Fibroblast of the conjunctiva (primary cell): ENCODE data around the gene ANXA10.
"Not testable (repeated sequence)": the region's sequence is repeated elsewhere in the genome, so short reads cannot be mapped to it uniquely, and the experiment has no call there.

ENCODE experiments used
- DNase-seq: peaks from one replicate; pipeline ENCODE4 v3.0.0-alpha.2; 2010; ENCODE audit warnings: low read depth

ANXA10 gene

DNA sequence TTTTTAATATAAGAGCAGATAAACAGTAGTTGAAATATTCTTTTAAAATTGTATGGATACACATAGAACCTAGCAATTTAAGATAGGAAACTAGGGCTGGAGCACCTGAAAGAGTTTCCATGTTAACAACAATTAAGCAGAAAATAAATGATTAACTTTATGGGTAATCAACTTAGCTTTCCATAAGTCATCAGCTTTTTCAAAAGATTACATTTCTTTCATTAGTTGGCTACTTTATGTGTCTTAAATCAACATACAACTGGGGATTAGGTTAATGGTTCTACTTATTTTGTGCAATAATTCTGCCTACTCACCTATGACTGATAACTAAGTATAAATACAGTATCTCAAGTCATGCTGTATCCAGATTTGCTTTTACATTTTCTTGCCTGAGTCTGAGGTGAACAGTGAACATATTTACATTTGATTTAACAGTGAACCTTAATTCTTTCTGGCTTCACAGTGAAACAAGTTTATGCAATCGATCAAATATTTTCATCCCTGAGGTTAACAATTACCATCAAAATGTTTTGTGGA lies at the start of gene ANXA10:
Gene ANXA10 (plus strand): TSS at position 362 of the 537 bp plus-strand sequence. CDS start 164 bp downstream, at position 526.
- no peak for DNase-seq

DNA sequence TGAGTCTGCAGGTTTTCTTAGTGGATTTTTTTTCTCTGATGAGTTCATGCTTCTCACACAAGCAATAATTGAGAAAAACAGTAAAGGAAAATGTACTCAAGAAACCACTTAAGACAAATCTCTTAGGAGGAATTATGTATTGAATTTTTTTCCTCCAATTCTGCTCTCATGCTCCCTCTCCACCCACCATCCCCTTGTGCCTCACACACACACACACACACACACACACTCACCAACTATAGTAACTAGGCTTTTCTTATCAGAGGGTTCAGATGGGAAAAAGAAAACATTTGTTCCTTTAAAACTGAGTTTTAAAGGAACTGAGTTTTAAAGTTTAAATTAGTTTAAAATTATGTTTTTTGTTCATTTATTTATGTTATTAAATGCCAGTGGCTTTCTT lies 47.0 kb upstream of the ANXA10 start:
- no peak for DNase-seq

- no peak for DNase-seq
Observed at GRCh38 chr4:168050002-168050401, 42.3 kb upstream of the ANXA10 start.

DNA sequence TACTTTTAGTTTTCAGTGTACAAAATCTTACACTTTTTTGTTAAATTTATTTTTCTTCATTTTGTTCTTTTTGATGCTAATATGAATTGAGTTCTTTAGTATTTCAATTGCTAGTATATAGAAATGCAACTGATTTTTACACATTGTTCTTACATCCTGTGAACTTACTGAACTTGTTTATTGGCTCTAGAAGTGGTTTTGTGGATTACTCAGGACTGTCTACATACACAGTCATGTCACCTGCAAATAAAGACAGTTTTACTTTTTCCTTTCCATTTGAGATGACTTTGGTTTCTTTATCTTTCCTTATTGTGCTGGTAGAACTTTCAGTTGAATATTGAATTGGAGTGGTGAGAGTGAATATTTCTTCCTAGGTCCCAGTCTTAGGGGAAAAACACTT lies 40.8 kb upstream of the ANXA10 start:
- no peak for DNase-seq

- no peak for DNase-seq
Observed at GRCh38 chr4:168057412-168057811, 34.9 kb upstream of the ANXA10 start.

- no peak for DNase-seq
Observed at GRCh38 chr4:168059251-168059650, 33.1 kb upstream of the ANXA10 start.

- DNase-seq = no peak
Observed at GRCh38 chr4:168063031-168063430, 29.3 kb upstream of the ANXA10 start.

- no peak for DNase-seq
Observed at GRCh38 chr4:168070903-168071302, 21.4 kb upstream of the ANXA10 start.

- DNase-seq = no peak
Observed at GRCh38 chr4:168071304-168071703, 21.0 kb upstream of the ANXA10 start.

DNA sequence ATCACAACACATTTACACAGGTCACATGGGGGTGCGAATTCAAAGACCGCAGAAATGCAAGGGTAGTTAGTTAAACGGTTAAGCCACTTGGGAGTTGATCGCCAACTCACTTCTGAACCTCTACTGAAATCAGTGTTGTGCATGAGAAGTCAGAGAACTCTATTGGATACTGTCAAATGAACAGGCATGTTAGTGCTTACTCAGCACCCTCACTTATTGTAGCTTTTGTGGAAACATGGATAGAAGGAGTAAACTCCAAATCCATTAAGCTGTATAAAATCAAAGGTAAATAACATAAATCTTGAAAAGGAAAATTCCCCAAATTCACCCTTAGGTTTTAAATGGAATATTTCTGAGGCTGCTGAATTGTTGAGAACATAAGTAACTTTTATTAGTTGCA lies 17.5 kb upstream of the ANXA10 start:
- no peak for DNase-seq

GRCh38 chr4:168076989-168077725 lies 15.2 kb upstream of the ANXA10 start:
- DNase-seq = peak; percentile 65

DNA sequence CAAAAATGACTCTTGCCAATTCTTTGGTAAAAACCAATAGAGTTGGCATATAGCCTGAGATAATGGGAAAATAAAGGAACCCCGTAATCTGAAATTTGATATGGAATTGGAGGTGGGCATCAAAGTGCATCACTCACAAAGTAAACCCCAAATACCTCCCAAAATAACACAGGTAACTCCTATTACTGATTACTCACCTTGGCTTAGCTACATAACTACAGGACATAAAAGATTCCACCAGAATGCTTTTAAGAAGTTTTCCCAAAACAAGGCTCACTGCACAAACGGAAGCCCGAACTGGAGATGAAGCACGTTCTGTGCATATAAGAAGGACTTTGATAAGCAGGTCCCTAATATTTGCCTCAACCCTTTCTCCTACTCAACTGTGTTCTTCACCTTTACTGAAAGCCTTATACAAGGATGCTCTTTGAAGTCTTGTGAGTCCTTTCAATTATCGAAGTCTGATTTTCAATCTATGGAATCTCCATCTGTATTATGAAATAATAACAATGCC lies 14.6 kb upstream of the ANXA10 start:
- DNase-seq = no peak

- no peak for DNase-seq
Observed at GRCh38 chr4:168082379-168082778, 10.0 kb upstream of the ANXA10 start.

DNA sequence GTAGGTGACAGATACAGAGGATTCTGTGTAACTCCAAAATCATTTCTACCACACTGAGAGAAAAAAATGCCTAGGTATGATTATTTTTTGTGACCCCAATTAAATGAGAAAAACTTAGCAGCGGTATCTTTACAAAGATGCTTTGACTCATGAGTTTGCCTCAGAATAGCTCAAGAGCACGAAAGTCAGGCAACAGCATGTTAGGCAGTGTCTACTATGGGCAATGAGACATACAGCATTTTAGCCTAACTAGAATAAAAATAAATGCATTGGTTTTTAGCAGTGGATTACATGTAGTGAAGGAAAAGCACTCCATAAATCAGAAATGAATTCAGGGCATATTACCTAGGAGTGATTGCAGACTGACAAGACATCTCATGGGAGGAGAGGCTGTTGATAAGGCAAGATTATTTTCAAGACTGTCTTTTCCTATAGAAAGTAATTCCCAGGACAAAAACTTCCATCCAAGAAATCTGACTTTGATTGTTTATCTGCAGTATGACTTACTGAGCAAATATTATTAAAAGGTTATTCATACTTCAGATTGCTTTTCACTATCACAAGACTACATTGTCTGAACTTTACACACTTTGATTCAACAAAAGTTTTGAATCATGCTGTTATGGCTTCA lies 3.6 kb downstream of the ANXA10 start:
- no peak for DNase-seq

GRCh38 chr4:168096407-168096784 lies 4.1 kb downstream of the ANXA10 start:
- DNase-seq = no peak

- DNase-seq = peak; percentile 37
Observed at GRCh38 chr4:168097161-168097560, 4.8 kb downstream of the ANXA10 start.

DNA sequence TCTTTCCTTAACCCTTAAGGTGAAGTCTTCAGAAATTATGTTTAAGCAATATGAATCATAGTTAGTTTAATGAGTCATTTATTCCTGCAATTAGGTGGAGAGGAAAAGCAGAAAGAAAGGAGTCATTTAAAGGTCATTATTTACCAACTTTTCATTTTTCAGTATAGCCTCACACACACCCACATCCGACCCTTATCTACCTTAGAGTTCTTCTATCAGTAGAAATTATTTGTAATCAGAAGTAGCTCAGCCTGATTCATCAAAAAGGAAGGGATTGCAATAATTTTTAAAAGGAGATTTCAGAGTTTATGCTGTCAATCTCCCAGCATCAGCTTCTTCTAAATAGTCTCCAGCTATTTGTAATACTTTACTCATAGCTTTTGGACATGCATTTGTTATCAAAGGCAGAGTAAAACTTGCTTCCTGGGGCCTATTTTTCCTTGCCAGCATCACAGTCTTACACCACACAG lies 5.9 kb downstream of the ANXA10 start:
- no peak for DNase-seq

- DNase-seq = no peak
Observed at GRCh38 chr4:168099195-168099594, 6.9 kb downstream of the ANXA10 start.

GRCh38 chr4:168101026-168101425 lies 8.7 kb downstream of the ANXA10 start:
- DNase-seq = no peak

DNA sequence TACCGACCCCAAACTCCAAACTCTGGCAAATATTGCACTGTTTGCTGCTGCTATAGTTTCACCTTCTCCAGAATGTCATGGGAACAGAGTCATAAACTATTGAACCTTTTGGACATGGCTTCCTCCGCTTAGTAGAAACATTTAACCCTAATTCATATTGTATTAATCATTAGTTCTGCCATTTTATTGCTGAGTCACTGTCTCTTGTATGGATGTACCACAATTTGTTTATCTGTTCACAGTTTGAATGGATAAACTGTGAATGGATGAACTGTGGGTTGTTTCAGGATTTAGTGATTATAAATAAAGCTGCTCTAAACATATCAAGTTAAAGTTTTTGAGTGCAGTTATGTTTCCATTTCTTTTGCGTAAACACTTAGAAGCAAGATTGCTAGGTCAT lies 10.1 kb downstream of the ANXA10 start:
- DNase-seq = no peak

DNA sequence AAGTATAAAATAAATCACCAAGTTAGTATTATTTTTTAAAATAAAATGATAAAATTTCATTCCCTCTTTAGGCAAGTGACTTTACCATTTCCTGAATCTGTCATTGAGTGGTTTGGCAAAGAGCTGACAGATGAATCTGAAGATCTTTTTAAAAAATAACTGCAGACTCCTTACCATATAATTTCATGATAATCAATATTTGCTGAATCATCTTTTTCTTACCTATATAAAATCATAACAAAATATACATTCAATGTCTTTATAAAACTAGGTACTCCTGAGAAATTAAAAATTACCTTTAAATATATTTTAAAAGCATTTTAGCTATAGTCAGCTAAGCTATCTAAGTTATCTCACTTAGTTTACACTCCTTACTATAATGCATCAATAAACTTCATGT lies 17.2 kb downstream of the ANXA10 start:
- DNase-seq = no peak

DNA sequence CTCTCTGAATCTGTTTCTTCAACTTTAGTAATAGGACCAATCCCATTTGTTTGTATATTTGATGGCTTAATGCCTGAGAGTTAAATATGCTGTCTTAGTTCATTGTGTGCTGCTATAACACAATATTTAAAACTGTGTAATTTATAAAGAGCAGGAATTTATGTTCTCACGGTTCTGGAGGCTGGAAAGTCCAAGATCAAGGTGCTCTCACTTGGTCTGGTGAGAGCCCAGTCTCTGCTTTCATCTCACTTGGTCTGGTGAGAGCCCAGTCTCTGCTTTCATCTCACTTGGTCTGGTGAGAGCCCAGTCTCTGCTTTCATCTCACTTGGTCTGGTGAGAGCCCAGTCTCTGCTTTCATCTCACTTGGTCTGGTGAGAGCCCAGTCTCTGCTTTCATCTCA lies 20.7 kb downstream of the ANXA10 start:
- DNase-seq = not testable (repeated sequence)

DNA sequence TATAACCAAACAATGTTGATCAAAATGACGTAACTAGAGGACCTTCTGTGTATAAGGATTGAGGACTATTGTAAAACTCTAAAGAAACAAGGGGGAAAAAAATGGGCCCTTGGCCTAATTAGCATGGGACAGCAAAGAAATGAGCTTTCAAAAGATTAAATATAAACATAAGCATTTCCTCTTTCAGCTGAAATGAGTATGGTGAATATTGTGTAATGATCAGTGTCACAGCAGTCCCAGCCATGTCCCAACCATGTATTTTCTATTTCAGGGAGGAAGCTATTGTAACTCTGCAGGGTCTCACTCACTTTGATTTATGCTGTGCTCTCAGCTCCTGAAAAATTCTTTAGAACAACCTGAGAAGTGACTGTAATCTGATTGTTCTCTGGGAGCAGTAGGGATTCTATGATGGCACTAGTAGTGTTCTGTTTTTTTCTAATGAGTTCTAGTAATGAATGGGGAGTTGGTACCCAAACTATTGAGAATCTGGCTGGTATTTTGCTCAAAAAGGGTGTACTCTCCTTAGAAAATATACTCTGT lies 25.8 kb downstream of the ANXA10 start:
- DNase-seq = no peak
